ENCODE results near the gene MCIDAS.

Gene MCIDAS

GRCh38 chr5:55223812-55224240 lies 3.3 kb downstream of the MCIDAS start:
- TF ChIP-seq, protein P1, sequence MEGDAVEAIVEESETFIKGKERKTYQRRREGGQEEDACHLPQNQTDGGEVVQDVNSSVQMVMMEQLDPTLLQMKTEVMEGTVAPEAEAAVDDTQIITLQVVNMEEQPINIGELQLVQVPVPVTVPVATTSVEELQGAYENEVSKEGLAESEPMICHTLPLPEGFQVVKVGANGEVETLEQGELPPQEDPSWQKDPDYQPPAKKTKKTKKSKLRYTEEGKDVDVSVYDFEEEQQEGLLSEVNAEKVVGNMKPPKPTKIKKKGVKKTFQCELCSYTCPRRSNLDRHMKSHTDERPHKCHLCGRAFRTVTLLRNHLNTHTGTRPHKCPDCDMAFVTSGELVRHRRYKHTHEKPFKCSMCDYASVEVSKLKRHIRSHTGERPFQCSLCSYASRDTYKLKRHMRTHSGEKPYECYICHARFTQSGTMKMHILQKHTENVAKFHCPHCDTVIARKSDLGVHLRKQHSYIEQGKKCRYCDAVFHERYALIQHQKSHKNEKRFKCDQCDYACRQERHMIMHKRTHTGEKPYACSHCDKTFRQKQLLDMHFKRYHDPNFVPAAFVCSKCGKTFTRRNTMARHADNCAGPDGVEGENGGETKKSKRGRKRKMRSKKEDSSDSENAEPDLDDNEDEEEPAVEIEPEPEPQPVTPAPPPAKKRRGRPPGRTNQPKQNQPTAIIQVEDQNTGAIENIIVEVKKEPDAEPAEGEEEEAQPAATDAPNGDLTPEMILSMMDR (IDR thresholded peaks at IDR 0.05; ENCODE audit: borderline replicate concordance, control extremely low read depth, extremely low read depth, insufficient read depth, missing control alignments) = no peak
- DNase-seq (ENCODE audit: low spot score) = no peak
- in situ Hi-C loops (cut with MboI; ENCODE audit: low sequenced_read_pairs, unreplicated experiment) = no loop called here

DNA sequence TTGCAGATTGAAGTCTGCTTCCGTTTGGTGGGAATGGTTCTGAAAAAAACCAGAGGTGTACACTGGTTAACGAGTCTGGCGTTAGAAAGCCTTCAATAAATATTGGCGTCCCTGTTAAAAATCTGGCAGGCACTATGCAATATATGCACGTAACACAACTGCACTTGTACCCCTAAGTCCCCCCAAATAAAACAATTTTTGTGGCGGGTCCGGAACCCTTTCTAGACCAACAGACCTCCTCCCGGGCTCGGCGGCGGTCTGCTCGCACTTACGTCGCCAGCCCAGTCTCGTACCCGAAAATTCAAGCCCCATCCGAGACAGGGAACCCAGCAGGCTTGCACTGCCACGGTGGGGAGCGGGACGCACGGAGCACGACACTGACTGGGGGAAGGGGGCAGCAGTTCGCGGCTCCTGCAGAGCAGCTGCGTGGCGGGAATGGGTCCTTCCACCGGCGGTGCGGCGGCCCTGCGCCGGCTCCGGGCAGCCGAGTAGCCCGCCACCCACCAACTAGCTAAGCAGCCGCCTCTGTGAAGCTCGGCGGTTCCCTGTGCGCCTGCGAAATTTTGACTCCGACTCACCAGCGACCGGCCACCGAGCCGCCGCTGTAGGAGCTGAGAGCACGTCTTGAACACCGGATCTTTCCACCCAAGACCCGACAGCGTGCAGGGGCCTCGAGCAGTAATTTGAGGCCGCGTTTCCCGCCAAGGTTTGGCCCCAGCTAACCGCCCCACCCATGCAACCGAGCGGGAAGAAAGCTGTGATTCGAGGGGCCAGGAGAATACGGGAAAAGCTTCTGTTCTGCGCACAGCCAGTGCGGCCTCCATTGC lies 3.9 kb downstream of the MCIDAS start:
- in situ Hi-C loops (cut with MboI; ENCODE audit: low sequenced_read_pairs, unreplicated experiment) = no loop called here
- TF ChIP-seq, protein P1 (IDR thresholded peaks at IDR 0.05; ENCODE audit: borderline replicate concordance, control extremely low read depth, extremely low read depth, insufficient read depth, missing control alignments) = no peak
- peak; percentile 55 for DNase-seq (ENCODE audit: low spot score)

- TF ChIP-seq, protein P1 (IDR thresholded peaks at IDR 0.05; ENCODE audit: borderline replicate concordance, control extremely low read depth, extremely low read depth, insufficient read depth, missing control alignments) = no peak
- in situ Hi-C loops (cut with MboI; ENCODE audit: low sequenced_read_pairs, unreplicated experiment) = no loop called here
- peak; percentile 35 for DNase-seq (ENCODE audit: low spot score)
Observed at GRCh38 chr5:55222092-55222984, 4.8 kb downstream of the MCIDAS start.

GRCh38 chr5:55220433-55221185 lies 6.5 kb downstream of the MCIDAS start:
- TF ChIP-seq, protein P1 (IDR thresholded peaks at IDR 0.05; ENCODE audit: borderline replicate concordance, control extremely low read depth, extremely low read depth, insufficient read depth, missing control alignments) = no peak
- peak; percentile 33 for DNase-seq (ENCODE audit: low spot score)
- in situ Hi-C loops (cut with MboI; ENCODE audit: low sequenced_read_pairs, unreplicated experiment) = no loop called here

GRCh38 chr5:55219770-55220169 lies 7.3 kb downstream of the MCIDAS start:
- no peak for DNase-seq (ENCODE audit: low spot score)
- TF ChIP-seq, protein P1 (IDR thresholded peaks at IDR 0.05; ENCODE audit: borderline replicate concordance, control extremely low read depth, extremely low read depth, insufficient read depth, missing control alignments) = no peak
- in situ Hi-C loops (cut with MboI; ENCODE audit: low sequenced_read_pairs, unreplicated experiment) = no loop called here

GRCh38 chr5:55218967-55219366 lies 8.1 kb downstream of the MCIDAS start:
- in situ Hi-C loops (cut with MboI; ENCODE audit: low sequenced_read_pairs, unreplicated experiment) = no loop called here
- no peak for DNase-seq (ENCODE audit: low spot score)
- TF ChIP-seq, protein P1 (IDR thresholded peaks at IDR 0.05; ENCODE audit: borderline replicate concordance, control extremely low read depth, extremely low read depth, insufficient read depth, missing control alignments) = no peak

Measured in GM13976 (cell line).